ENCODE measurements around the gene SLC9A9.

SLC9A9 gene

DNA sequence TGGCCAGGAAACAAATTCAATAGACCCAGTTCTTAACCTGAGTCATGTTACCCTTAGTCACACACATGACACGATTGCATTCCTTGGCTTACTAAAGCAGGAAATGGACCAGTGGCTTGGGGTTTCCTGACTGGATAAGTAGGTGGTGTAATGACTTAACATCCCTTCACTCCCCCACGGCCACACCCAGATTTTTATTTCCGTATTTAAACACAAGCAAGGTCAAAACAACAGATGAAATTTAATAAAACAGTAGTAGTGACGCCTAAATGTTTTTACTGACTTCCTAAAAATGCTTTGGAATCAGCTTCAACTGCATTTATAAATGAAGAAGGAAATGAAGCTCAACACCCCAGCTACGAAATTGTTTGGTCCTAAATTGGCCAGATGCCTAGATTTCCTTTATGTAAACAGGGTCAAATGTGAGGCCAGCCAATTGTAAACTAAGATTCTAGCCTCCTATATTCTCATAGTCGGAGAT is 404.4 kb downstream of the SLC9A9 start:
- no peak overlapping the region for H2BK120ac ChIP-seq (ENCODE audit: insufficient read depth, low read length, poor library complexity)
- no peak overlapping the region for H4K91ac ChIP-seq (ENCODE audit: low read depth, low read length)
- no peak overlapping the region for H3K18ac ChIP-seq (ENCODE audit: low read length)
- H3K14ac ChIP-seq (ENCODE audit: low read length): no peak overlapping the region
- no peaks in the 10 kb centered on the region for H3K79me2 ChIP-seq (ENCODE audit: control insufficient read depth, insufficient read depth, low read length, poor library complexity)
- no peaks in the 10 kb centered on the region for H3K4me1 ChIP-seq (ENCODE audit: control insufficient read depth in 1 of 2, insufficient read depth in 2 of 2, low read length in 2 of 2)
- no peaks in the 10 kb centered on the region for H3K27me3 ChIP-seq (ENCODE audit: insufficient read depth, low read length)
- DNase-seq: peak; percentile 14 to 56
- H3K23ac ChIP-seq (ENCODE audit: low read length): no peak overlapping the region
- no peak overlapping the region for H2BK12ac ChIP-seq (ENCODE audit: low read length)
- no peak overlapping the region for H4K8ac ChIP-seq (ENCODE audit: low read depth, low read length)
- H3K36me3 ChIP-seq (ENCODE audit: control insufficient read depth in 1 of 2, insufficient read depth in 2 of 2, low read length in 2 of 2): no peaks in the 10 kb centered on the region
- WGBS (ENCODE audit: extremely low coverage, insufficient coverage, insufficient read length): no CpG with 5 or more reads among the region's 6 CpGs
- no peak overlapping the region for H3K4me3 ChIP-seq (ENCODE audit: low read depth, low read length)
- H3K27ac ChIP-seq (ENCODE audit: low read depth, low read length): no peak overlapping the region
- H4K12ac ChIP-seq (ENCODE audit: low read depth, low read length): no peak overlapping the region
- no peaks in the 10 kb centered on the region for H3K79me1 ChIP-seq (ENCODE audit: low read length)
- no peak overlapping the region for H3K4me2 ChIP-seq (ENCODE audit: low read length)
- no peaks in the 10 kb centered on the region for H3K9me3 ChIP-seq (ENCODE audit: insufficient read depth, low read depth, low read length)
- H3K9ac ChIP-seq (ENCODE audit: low read length): no peak overlapping the region
- H2AFZ ChIP-seq (ENCODE audit: insufficient read depth, low read length, poor library complexity): no peak overlapping the region
- H3K4ac ChIP-seq (ENCODE audit: low read depth, low read length): no peak overlapping the region
- H2AK5ac ChIP-seq (ENCODE audit: low read length): no peak overlapping the region
- H2BK5ac ChIP-seq (ENCODE audit: low read depth, low read length, poor library complexity): no peak overlapping the region

DNA sequence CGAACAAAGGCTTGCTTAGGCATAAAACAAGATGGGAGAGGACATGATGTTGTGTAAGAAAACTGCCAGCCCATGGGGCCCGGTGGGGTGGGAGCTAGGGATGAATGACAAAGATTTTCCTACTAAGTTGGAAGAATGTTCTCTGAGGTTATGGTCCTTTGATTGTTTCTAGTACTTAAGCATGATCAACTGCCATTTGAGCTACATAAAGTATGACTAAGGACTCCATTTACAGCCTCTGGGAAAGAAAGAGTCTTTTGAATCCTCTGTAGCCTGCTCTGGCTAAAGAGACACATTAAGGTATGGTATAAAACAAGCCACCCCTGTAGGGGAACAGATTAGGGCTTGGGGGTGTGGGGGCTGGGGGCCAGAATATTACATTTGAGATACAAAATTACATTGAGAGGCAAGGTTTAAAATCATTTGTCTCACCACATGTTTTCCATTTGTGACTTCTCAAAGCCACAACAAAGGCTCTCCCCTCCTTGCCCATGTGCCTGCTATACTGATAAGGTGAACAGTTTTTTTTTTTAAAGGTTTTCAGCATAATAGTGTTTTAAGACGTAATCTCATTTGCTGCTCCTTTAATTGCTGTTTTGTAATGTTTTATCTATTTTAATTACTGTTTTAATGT is 405.3 kb downstream of the SLC9A9 start:
- Histone ChIP-seq H4K12ac (ENCODE audit: low read depth, low read length) (no peak overlapping the region), H3K18ac (ENCODE audit: low read length) (no peak overlapping the region), H3K9me3 (ENCODE audit: insufficient read depth, low read depth, low read length) (no peaks in the 10 kb centered on the region), H3K23ac (ENCODE audit: low read length) (no peak overlapping the region), H3K4me1 (ENCODE audit: control insufficient read depth in 1 of 2, insufficient read depth in 2 of 2, low read length in 2 of 2) (no peaks in the 10 kb centered on the region), H3K4me2 (ENCODE audit: low read length) (no peak overlapping the region), H2AK5ac (ENCODE audit: low read length) (no peak overlapping the region), H4K8ac (ENCODE audit: low read depth, low read length) (no peak overlapping the region), H3K14ac (ENCODE audit: low read length) (no peak overlapping the region), H3K27me3 (ENCODE audit: insufficient read depth, low read length) (no peaks in the 10 kb centered on the region), H3K9ac (ENCODE audit: low read length) (no peak overlapping the region), H3K4me3 (ENCODE audit: low read depth, low read length) (no peak overlapping the region), H4K91ac (ENCODE audit: low read depth, low read length) (no peak overlapping the region), H2BK12ac (ENCODE audit: low read length) (no peak overlapping the region), H2BK120ac (ENCODE audit: insufficient read depth, low read length, poor library complexity) (no peak overlapping the region), H2BK5ac (ENCODE audit: low read depth, low read length, poor library complexity) (no peak overlapping the region), H3K79me2 (ENCODE audit: control insufficient read depth, insufficient read depth, low read length, poor library complexity) (no peaks in the 10 kb centered on the region), H3K36me3 (ENCODE audit: control insufficient read depth in 1 of 2, insufficient read depth in 2 of 2, low read length in 2 of 2) (no peaks in the 10 kb centered on the region), H3K27ac (ENCODE audit: low read depth, low read length) (no peak overlapping the region), H3K79me1 (ENCODE audit: low read length) (no peaks in the 10 kb centered on the region), H3K4ac (ENCODE audit: low read depth, low read length) (no peak overlapping the region), H2AFZ (ENCODE audit: insufficient read depth, low read length, poor library complexity) (no peak overlapping the region)
- no CpG with 5 or more reads among the region's 3 CpGs for WGBS (ENCODE audit: extremely low coverage, insufficient coverage, insufficient read length)
- no peak for DNase-seq

DNA sequence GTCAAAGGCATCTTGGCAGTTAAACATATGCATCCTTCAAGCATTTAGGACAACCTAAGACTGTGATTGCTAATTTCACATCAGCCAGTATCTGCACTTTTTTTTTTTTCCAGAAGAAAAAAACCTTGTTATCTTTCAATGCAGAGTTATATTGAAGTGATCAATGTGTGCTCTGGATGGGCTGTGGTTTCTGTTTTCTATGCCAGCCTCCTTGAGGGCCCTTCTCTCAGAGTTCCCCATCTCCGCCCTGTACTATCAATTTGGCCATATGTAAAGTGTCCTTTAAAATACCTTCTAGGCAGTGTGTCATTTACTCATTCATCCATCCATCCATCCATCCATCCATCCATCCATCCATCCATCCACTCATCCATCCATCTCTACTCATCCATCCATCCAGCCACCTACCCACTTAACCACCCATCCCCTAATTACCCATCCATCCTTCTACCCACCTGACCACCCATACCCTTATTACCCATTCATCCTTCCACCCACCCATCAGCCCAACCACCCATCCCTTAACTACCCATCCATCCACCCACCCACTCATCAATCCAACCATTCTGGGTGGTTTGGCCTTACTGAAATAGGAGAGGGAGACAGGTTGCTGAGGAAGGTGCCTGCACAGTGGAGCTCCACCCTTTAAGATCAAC is 406.6 kb downstream of the SLC9A9 start:
- H3K36me3 ChIP-seq (ENCODE audit: control insufficient read depth in 1 of 2, insufficient read depth in 2 of 2, low read length in 2 of 2): no peaks in the 10 kb centered on the region
- WGBS (ENCODE audit: extremely low coverage, insufficient coverage, insufficient read length): no CpG with 5 or more reads among the region's 1 CpG
- no peak overlapping the region for H2BK12ac ChIP-seq (ENCODE audit: low read length)
- H3K27me3 ChIP-seq (ENCODE audit: insufficient read depth, low read length): no peaks in the 10 kb centered on the region
- no peaks in the 10 kb centered on the region for H3K4me1 ChIP-seq (ENCODE audit: control insufficient read depth in 1 of 2, insufficient read depth in 2 of 2, low read length in 2 of 2)
- DNase-seq: no peak
- no peak overlapping the region for H4K12ac ChIP-seq (ENCODE audit: low read depth, low read length)
- H3K27ac ChIP-seq (ENCODE audit: low read depth, low read length): no peak overlapping the region
- no peak overlapping the region for H3K23ac ChIP-seq (ENCODE audit: low read length)
- H2BK120ac ChIP-seq (ENCODE audit: insufficient read depth, low read length, poor library complexity): no peak overlapping the region
- H3K9me3 ChIP-seq (ENCODE audit: insufficient read depth, low read depth, low read length): no peaks in the 10 kb centered on the region
- H2AK5ac ChIP-seq (ENCODE audit: low read length): no peak overlapping the region
- no peak overlapping the region for H4K91ac ChIP-seq (ENCODE audit: low read depth, low read length)
- H3K9ac ChIP-seq (ENCODE audit: low read length): no peak overlapping the region
- no peak overlapping the region for H3K4ac ChIP-seq (ENCODE audit: low read depth, low read length)
- H3K4me3 ChIP-seq (ENCODE audit: low read depth, low read length): no peak overlapping the region
- H3K4me2 ChIP-seq (ENCODE audit: low read length): no peak overlapping the region
- no peaks in the 10 kb centered on the region for H3K79me2 ChIP-seq (ENCODE audit: control insufficient read depth, insufficient read depth, low read length, poor library complexity)
- H3K79me1 ChIP-seq (ENCODE audit: low read length): no peaks in the 10 kb centered on the region
- H2BK5ac ChIP-seq (ENCODE audit: low read depth, low read length, poor library complexity): no peak overlapping the region
- no peak overlapping the region for H2AFZ ChIP-seq (ENCODE audit: insufficient read depth, low read length, poor library complexity)
- H4K8ac ChIP-seq (ENCODE audit: low read depth, low read length): no peak overlapping the region
- H3K18ac ChIP-seq (ENCODE audit: low read length): no peak overlapping the region
- no peak overlapping the region for H3K14ac ChIP-seq (ENCODE audit: low read length)

DNA sequence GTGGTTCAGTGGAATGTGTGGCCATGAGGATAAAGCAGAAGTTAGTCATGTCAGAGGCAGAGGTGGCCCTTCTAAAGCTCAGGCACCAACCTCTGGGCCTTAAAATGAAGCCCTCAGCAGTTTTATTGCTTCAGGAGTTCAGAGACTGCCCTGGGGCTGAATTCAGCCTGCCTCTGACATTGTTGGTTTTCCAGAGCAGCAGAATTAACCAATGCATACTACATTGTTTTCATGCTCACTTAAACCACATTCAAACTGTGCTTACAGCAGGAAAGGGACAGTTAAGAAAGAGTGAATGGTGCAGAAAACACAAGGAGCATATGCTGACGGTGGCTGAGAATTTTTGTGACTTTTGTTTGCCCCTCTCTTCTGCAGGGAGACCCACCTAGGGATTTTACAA is 408.5 kb downstream of the SLC9A9 start:
- H3K14ac ChIP-seq (ENCODE audit: low read length): no peak overlapping the region
- H4K91ac ChIP-seq (ENCODE audit: low read depth, low read length): no peak overlapping the region
- no peak overlapping the region for H2AK5ac ChIP-seq (ENCODE audit: low read length)
- no peak overlapping the region for H3K4me2 ChIP-seq (ENCODE audit: low read length)
- H3K27ac ChIP-seq (ENCODE audit: low read depth, low read length): no peak overlapping the region
- no peak overlapping the region for H3K9ac ChIP-seq (ENCODE audit: low read length)
- H3K4ac ChIP-seq (ENCODE audit: low read depth, low read length): no peak overlapping the region
- no peak overlapping the region for H2BK12ac ChIP-seq (ENCODE audit: low read length)
- no peak overlapping the region for H3K4me3 ChIP-seq (ENCODE audit: low read depth, low read length)
- no peaks in the 10 kb centered on the region for H3K9me3 ChIP-seq (ENCODE audit: insufficient read depth, low read depth, low read length)
- H4K12ac ChIP-seq (ENCODE audit: low read depth, low read length): no peak overlapping the region
- H3K79me1 ChIP-seq (ENCODE audit: low read length): no peaks in the 10 kb centered on the region
- WGBS (ENCODE audit: extremely low coverage, insufficient coverage, insufficient read length): no CpG with 5 or more reads among the region's 1 CpG
- no peak overlapping the region for H3K18ac ChIP-seq (ENCODE audit: low read length)
- H3K27me3 ChIP-seq (ENCODE audit: insufficient read depth, low read length): no peaks in the 10 kb centered on the region
- no peaks in the 10 kb centered on the region for H3K79me2 ChIP-seq (ENCODE audit: control insufficient read depth, insufficient read depth, low read length, poor library complexity)
- H4K8ac ChIP-seq (ENCODE audit: low read depth, low read length): no peak overlapping the region
- no peaks in the 10 kb centered on the region for H3K36me3 ChIP-seq (ENCODE audit: control insufficient read depth in 1 of 2, insufficient read depth in 2 of 2, low read length in 2 of 2)
- H3K23ac ChIP-seq (ENCODE audit: low read length): no peak overlapping the region
- no peak for DNase-seq
- no peaks in the 10 kb centered on the region for H3K4me1 ChIP-seq (ENCODE audit: control insufficient read depth in 1 of 2, insufficient read depth in 2 of 2, low read length in 2 of 2)
- no peak overlapping the region for H2BK5ac ChIP-seq (ENCODE audit: low read depth, low read length, poor library complexity)
- no peak overlapping the region for H2BK120ac ChIP-seq (ENCODE audit: insufficient read depth, low read length, poor library complexity)
- H2AFZ ChIP-seq (ENCODE audit: insufficient read depth, low read length, poor library complexity): no peak overlapping the region
